ENCODE data around the gene FILIP1L.

Gene FILIP1L

DNA sequence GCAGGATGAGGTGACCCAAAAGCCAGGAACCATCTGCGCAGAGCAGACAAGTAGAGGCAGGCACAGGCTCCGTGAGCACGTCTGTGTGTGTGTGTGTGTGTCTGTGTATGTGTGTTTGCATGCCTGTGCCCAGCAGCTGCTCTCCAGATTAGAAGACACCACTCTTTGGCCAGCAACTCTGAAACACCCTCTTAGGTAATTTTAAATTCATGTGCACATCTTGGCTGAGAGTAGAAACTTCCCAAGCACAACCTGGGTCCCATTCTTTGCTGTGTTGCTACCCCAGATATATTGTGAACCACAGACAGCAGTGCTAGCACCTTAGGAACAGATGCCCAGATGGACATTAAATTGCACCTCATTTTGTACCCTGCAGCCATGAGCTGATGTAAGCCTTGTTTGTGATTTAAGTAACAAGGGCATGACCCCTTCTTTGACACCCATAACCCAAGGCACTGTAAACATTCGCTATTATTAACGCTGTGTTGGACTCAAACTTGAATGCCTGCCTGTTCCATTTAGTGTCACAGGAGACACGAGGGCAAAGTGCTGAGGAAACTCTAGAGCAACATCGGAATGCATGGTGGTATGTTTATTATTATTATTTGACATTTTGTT is at the start of gene FILIP1L:
Gene FILIP1L (minus strand): TSS at position 89 of the 618 bp plus-strand sequence.
- DNase-seq = no peak

- no peak for DNase-seq
These were observed 49.5 kb upstream of the FILIP1L start for GRCh38 chr3:100163787-100164186.

GRCh38 chr3:100160521-100160920 is 46.2 kb upstream of the FILIP1L start:
- DNase-seq = no peak

DNA sequence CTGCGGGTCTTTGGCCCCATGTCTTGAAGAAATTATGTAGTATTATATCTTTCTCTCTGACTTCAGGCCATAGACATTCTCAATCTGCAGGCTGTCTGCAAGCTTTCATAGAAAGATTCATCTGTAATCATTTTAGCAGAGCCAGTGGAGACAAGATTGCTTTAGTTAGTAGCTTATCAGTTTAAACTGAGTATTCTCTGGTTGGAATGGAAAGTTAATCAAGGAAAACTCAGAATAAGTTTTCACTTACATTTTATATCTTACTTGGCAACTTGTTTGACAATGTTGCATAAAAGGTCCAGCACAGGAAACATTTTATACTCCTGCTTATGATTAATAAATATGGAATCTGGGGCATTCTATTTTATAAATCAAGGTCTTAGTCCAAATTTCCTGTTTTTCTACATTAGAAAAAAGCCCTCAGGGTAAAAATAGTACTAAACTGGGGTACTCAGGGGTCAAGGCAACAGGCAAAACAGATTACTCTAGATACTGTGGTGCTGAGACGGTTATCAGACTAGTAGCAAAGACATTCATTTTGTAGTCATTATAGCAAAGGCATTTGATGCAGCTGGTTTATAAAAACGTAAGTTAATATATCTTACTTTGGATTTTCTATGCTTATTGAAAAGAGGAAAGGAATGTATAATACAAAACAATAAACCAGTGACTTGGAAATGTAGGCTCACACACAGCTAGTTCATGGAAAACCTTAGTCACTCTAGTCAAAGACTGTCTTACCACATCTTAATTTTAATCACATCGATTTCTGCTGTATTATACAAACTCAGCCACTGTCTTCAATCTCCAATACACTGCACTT is 45.2 kb upstream of the FILIP1L start:
- no peak for DNase-seq

- DNase-seq = no peak
These were observed 44.6 kb upstream of the FILIP1L start for GRCh38 chr3:100158918-100159330.

GRCh38 chr3:100157685-100158084 is 43.4 kb upstream of the FILIP1L start:
- no peak for DNase-seq

- DNase-seq = no peak
These were observed 41.3 kb upstream of the FILIP1L start for GRCh38 chr3:100155590-100155989.

GRCh38 chr3:100155128-100155527 is 40.8 kb upstream of the FILIP1L start:
- DNase-seq = no peak

DNA sequence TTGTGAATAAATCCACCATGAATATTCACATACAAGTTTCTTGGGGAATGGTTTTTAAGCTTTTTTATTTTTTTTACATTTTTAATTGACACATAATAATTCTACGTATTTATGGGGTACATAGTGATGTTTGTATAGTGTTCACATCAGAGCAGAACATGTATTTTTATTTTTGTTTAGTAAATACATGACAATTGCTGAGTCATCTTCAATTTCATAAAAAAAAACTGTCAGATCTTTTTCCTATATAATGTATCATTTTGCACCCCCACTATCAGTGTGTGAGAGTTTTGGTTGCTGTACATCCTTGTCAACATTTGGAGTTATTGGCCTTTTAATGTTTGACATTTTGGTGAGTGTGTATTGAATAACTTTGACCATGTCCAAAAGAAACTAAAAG is 39.9 kb upstream of the FILIP1L start:
- no peak for DNase-seq

- DNase-seq = no peak
These were observed 36.9 kb upstream of the FILIP1L start for GRCh38 chr3:100151024-100151707.

GRCh38 chr3:100150473-100150872 is 36.2 kb upstream of the FILIP1L start:
- no peak for DNase-seq

GRCh38 chr3:100149713-100150415 is 35.6 kb upstream of the FILIP1L start:
- DNase-seq = no peak

DNA sequence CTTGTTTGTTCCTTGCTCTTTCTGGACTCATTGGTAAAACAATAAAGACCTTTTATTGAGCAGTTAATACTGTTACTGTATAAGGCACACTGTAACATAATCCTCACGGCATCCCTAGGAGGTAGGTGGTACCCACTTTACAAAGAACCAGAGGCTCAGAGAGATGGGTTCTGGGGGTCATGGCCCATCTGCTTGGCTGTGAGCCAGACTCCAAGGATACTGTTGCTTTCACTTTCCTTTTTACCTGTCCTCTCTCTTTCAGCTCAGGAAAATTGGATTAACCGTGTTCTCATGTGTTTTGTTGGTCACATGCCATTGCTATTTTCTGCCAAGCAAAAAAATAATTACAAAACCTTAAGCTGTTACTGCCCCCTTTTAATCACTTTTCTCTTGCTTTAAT is 34.8 kb upstream of the FILIP1L start:
- no peak for DNase-seq

GRCh38 chr3:100144255-100144866 is 30.1 kb upstream of the FILIP1L start:
- DNase-seq = no peak

- no peak for DNase-seq
These were observed 27.3 kb upstream of the FILIP1L start for GRCh38 chr3:100141586-100141985.

- DNase-seq = no peak
These were observed 26.7 kb upstream of the FILIP1L start for GRCh38 chr3:100140976-100141375.

DNA sequence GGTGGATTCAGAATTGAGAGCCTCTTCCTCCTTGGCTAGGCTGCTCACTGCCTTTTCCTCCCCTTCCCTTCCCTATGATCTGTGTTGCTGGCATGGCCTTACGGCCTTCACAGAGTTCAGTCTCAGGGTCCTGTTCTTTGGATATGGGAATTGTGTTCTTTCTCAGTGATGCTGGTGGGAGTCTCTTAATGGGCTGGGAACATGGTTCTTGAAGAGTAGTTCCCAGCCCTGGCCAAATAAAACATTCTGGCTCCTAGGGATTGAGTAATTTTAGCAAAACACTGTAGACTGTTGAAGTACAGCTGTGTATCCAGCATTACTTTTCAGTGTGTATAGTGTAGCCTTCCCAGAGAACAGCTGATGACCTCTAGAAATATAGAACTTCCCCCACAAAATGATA is 22.6 kb upstream of the FILIP1L start:
- DNase-seq = no peak

- DNase-seq = no peak
These were observed 16.9 kb upstream of the FILIP1L start for GRCh38 chr3:100131241-100131640.

GRCh38 chr3:100129941-100130340 is 15.6 kb upstream of the FILIP1L start:
- DNase-seq = no peak

DNA sequence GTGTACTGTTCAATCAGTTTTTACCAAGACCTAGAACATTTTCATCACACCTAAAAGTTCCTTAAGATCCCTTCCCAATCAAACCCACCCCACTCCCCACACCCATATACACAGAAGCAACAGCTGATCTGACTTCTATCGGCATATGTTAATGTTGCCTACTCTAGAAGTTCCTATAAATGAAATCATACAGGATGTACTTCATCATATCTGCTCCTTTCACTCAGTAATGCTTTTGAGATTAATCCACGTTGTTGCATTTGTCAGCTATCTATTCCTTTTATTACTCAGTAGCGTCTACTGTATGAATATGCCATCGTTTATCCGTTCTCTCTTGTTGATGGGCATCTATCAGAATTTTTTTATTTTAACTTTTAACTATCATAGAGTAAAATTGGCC is 14.3 kb upstream of the FILIP1L start:
- DNase-seq = no peak

- no peak for DNase-seq
These were observed 13.5 kb upstream of the FILIP1L start for GRCh38 chr3:100127792-100128191.

DNA sequence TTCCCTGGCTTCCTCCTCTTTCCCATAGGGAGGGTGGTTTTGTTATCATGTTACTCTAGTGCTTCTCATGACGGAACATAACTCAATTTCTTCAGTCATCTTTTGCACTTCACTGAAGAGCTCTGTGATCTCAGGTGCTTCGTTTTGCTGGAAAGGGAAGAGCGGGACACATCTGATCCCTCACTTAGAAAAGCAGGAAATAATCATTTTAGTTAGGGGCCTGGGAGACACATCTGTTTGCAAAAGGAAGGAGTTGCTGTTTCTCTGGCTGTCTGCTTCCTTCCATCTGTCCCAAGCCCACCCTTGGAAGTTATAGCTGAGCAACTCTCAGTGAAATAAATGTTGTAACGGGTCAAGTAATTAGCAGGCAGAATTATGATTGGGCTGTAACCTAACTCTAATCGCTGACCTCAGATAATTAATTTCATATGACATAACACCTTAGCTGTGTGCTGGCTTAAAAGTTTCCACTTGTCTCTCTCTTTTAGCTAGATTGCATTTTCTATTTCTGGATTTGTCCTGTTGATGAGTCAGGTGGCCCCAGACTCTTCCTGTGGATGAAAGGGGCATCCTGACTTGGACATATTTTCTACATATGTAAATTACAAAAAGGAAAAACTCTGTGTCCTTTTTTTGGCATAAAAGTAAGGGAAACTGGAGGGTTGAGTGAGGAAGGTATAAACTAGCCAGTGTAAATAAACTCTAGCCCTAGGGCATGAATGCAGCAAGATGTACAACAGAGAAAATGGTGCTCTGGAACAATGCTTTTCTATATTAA is 11.0 kb upstream of the FILIP1L start:
- no peak for DNase-seq
